Right kidney (tissue), 1 donor: ENCODE measurements around the gene PCNX3.

Experiments
- DNase-seq: peaks from one replicate; pipeline ENCODE4 v3.0.0-alpha.2; 2016

Gene PCNX3

DNA sequence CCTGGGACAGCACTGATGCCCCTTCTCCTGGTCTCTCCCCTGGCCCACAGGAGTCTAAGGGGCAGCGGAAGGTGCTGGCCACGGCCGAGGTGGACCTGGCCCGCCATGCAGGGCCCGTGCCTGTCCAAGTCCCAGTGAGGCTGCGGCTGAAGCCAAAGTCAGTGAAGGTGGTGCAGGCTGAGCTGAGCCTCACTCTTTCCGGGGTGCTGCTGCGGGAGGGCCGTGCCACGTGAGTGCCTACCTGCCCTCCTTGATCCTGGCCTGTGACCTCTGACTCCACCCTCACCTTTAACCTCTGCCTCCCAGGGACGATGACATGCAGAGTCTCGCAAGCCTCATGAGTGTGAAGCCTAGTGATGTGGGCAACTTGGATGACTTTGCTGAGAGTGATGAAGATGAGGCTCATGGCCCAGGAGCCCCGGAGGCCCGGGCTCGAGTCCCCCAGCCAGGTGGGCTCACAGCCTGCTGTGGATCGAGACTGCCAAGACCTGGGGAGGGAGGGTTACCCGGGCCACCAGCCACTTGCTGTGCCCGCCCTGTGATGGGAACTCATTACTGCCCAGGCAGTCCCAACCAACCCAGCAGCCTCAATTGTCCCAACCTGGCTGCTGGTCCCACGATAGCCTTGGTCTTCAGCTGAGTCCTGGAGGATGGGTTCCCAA lies 35.4 kb upstream of the PCNX3 start:
- DNase-seq = no peak

DNA sequence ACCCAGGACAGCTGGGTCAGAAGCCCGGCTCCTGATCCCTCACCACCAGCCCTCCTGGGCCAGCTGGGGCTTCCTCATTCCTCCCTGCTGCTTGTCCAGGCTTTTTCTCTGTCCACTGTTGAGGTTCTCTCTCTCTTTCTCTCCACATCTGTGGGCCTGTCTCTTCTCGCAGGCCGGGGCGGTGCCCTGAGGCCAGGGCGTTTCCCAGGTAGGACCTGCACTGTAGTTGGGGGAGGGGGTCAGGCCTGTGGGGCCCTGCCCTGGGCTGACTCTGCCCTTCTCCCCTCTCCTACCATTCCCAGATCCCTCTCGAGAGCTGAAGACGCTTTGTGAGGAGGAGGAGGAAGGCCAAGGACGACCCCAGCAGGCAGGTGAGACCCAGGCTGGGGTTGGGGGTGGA lies 34.8 kb upstream of the PCNX3 start:
- no peak for DNase-seq

DNA sequence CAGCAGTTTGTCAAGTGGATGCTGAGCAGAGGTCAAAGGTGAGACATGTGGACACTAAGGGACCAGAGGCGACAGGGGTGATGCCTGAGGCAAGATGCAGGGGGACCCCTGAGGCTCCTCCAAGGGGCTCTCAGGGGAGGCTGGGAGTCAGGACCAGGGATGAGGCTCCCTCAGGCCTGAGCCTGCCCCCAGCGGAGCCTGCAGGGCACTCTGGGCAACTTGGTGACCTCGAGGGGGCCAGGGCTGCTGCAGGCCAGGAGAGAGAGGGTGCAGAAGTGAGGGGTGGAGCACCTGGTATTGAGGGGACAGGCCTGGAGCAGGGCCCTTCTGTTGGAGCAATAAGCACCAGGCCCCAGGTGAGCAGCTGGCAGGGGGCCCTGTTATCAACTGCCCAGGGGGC lies 33.6 kb upstream of the PCNX3 start:
- DNase-seq = no peak

DNA sequence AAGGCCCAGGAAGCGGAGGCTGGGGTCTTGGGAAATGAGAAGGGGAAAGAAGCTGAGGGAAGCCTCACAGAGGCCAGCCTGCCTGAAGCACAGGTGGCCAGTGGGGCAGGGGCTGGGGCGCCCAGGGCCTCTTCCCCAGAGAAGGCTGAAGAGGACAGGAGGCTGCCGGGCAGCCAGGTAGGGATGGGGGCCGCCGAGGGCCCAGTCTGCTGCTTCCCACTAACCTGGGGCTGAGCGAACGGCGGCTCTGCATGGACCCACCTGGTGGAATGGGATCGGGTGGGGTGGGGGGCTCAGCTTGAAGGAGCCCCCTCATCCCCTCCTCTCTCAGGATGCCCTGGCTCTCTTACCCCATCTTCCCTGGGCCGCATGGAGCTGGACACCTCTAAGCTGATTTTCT lies 32.0 kb upstream of the PCNX3 start:
- no peak for DNase-seq

DNA sequence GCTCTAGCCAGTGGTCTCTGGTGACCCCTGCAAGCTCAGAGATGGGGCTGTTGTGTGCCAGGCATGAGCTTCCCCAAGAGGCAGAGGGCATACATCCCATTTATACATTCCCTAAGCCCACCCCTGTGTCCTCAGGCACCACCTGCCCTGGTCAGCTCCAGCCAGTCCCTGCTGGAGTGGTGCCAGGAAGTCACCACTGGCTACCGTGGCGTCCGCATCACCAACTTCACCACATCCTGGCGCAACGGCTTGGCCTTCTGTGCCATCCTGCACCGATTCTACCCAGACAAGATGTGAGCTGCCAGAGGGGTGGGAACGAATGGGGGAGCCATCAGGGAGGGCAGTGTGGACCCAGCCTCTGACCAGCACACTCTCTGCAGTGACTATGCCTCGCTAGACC lies 31.5 kb upstream of the PCNX3 start:
- DNase-seq = no peak

DNA sequence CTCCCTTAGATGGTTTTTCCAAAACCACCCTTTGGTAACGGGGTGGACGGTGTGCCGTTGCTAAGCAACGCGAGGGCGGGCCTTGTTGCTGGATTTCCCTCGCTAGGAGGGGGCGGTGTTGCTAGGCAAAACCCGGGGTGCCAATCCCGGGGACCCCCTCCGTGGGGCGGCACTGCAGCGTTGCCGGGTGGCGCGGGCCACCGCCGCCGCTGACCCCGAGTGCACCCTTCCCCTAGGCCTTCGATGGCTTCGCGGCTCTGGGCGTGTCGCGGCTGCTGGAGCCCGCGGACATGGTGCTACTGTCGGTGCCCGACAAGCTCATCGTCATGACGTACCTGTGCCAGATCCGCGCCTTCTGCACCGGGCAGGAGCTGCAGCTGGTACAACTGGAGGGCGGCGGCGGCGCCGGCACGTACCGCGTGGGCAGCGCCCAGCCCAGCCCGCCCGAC lies 30.8 kb upstream of the PCNX3 start:
- DNase-seq = peak; percentile 65

DNA sequence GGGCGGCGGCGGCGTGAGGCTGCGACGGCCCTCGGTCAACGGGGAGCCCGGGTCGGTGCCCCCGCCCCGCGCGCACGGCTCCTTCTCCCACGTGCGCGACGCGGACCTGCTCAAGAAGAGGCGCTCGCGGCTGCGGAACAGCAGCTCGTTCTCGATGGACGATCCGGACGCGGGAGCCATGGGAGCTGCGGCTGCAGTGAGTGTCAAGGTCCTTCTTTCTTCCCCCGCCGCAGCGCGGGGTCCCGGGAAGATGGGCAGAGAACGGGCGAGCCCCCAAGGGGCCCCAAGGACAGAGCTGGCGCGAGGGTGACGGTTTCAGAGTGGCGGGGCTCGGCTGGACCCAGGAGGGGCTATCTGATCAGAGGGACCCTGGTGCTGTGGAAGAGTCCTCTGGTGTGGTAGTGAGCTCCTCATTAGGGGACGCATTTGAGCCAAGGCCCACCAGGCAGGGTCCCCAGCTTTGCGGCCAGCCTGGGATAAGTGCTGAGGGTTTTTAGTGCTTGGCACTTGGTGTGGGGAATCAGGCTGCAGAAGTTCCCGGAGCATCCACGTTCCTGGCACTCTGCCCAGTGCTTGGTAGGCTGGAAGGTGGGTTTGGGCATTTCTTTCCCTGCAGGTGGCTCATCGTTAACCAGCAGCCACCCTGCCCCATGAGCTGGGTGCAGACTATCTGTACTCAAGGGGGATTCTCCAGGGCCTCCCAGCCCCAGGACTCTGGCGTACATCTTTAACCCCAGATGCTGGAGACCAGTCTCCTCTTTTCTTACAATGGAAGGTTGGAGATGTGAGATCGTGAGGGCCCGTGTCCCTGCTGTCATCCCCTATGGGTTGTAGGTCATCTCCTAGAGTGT lies 30.0 kb upstream of the PCNX3 start:
- DNase-seq = no peak

DNA sequence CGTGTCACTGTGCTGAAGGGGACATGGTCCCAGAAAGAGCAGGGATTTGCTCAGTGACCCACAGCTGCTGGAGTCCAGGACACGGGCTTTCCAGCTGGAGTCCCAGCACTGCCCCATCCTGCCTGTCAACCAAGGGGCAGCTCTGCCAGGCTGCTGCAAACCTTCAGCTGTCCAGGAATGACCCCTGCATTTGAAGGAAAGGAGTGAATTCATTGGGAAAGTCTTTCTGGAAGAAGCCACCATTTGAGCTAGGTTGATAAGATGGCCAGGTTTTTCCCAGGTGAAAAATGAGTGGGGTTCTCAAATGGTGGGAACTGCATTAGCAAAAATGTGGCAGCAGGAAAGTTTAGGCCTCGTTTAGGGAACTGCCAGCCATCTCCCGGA lies 29.3 kb upstream of the PCNX3 start:
- no peak for DNase-seq

DNA sequence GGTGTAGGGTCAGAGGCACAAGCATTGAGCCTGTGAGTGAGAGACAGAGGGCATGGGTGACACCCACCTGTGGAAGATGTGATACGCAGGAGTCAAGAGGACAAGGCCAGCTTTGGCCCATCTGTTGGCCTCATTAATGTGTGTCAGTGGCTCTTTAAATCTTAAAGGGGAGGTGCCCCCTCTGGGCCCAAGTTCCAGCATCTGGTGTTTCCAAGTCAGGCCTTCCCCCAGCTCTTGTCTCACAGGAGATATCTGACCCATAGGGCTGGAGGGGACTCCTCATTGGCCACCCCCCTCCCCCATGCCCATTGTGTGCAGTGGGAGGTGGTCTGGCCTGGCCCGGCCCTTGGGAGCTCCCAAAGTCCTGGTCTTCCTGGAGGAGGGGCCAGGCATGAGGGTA lies 28.9 kb upstream of the PCNX3 start:
- DNase-seq = no peak

DNA sequence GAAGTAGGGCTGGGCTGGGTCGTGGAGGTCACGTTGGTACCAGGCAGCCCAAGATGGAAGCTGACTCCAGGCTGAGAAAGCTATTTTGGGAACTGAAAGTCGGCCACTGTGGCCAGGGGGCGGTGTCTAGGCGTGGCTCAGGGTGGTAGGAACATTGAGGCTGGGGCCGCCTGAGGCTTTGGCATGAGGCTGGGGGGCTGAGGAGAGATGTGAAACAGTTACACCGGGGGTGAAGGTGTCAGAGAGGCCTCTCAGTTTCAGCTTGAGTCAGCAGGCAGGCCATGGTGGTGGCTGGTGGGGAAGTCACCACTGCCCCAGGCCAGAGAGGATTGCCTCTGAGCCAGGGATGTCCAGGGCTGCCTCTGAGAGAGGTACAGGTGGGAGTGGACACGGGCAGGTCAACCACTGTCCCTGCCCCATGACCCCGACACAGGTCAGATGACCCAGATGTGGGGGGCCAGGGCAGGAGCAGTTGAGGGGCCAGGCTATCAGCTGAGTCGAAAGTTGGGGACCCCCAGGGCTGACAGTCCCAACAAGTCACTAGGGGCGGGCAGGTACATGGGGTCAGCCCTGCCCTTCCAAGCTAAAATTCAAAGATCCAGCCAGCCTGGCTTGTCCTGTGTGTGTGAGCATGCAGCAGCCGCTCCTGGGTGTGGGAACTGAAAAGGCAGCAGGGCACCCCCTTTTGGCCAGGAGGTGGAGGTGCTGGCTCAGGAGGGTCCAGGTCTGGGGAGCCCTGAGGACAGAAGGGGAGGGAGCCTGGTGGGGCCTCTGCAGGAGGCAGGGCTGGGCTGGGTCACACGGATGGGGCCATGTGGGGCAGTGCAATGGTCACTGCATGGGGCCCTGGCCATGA lies 27.1 kb upstream of the PCNX3 start:
- no peak for DNase-seq

DNA sequence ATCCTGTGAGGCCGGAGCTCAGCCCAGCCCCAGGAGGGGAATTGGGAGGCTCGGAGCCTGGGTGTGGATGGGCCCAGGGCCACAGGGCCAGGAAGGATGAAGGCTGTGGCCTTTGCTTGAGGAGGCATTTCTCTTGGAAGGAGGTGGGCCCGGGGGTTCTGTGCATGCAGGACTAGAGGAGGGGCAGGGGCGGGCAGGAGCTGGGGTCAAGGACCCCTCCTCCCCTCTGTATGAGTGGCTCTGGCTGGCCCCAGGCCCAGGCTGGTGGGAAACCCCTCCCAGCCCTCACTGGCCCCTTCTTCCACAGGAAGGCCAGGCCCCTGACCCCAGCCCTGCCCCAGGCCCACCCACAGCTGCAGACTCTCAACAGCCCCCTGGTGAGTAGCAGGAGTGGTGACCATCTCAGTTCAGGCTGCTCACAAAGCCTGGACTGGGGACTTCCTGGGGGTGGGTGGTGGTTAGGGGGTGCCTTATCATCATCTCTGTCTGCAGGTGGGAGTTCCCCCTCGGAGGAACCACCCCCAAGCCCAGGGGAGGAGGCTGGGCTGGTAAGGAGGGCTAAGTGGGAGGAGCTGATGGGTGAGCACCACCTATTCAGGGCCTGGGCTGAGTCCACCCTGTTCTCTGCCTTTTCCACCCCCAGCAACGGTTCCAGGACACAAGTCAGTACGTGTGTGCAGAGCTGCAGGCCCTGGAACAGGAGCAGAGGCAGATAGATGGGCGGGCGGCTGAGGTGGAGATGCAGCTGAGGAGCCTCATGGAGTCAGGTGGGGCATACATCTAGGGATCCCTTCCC lies 25.9 kb upstream of the PCNX3 start:
- DNase-seq = no peak

DNA sequence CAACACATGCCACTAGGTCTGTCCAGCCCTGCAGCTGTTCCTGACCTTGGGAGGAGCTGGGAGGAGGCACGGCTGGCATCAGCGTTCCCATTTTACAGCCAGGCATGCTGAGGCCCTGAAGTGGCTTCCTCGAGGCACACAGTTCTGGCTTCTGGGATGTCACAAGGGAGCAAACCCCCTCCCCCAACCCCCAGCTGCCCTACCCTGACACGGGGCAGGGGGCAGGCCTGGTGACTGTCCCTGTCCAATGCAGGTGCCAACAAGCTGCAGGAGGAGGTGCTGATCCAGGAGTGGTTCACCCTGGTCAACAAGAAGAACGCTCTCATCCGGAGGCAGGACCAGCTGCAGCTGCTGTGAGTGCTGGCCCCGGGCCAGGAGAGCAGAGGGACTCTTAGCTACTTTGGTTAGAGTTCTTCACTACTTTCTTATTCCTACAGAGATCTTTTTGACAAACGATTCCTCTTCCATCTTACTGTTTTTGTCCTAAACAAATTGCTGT lies 25.3 kb upstream of the PCNX3 start:
- no peak for DNase-seq

DNA sequence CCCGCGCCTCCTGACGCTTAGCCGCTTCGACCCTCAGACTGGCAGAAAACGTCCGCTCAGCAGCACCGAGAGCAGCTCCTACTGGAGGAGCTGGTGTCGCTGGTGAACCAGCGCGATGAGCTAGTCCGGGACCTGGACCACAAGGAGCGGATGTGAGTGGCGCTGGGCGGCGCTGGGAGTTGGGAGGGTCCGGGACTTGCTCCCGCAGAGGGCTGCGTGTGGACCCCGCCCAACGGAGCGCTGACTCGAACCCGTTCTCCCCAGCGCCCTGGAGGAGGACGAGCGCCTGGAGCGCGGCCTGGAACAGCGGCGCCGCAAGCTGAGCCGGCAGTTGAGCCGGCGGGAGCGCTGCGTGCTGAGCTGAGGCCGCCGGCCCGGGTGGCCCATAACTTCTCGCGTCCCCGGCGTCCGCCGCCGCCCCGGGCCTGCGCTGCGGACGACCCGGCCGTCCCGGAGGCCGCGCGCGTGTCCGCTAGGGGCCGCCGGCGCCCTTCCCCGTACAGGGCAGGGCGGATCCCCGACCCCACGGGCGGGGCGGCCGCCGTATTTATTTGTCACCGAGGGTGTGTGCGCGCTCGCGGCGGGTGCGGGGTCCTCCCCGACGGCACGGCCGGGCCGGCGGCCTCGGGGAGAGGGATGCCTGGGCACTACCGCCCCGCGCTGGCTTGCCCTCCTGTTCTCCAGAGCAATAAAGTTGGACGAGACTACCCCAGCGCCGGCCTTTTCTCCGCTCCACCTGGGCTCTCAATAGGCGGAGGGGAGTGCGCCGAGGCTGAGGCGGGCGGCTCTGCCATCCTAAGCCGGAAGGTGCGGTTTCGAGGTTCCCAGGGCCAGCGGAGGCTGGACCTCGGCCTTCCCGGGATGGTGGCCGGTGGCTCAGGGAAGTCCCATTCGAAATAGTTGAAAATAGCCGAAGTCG lies 23.4 kb upstream of the PCNX3 start:
- peak; percentile 80 for DNase-seq

DNA sequence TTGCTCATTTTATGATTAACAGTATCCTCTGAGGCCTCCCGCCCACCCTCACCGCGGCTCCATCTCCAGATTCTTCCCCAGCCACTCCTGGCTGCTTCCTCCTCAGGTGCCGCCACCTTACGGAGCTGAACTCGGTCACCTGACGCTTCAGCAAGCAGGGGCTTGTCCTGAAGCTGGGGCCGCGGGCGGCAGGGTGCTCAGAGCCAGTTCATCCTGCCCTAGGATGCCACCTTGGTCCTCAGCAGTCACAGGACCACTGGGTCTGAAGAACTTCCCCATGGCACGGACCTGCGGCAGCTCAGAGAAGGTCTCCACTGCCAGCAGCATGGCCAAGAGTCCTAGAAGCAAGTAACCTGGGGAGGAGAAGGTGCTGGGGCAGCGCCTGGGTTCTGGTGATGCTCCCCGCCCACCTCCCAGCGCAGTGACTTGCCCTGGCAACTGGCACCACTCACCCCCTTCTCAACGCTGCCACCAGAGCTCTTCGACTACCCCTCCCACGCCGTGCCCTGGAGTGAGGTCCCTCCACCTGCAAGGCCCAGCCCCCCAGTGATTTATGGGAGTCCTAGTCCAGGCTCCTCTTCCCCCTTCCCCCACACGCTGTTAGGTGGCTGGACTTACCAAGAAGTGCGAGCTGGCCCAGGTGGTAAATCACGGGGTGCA lies 22.6 kb upstream of the PCNX3 start:
- no peak for DNase-seq

DNA sequence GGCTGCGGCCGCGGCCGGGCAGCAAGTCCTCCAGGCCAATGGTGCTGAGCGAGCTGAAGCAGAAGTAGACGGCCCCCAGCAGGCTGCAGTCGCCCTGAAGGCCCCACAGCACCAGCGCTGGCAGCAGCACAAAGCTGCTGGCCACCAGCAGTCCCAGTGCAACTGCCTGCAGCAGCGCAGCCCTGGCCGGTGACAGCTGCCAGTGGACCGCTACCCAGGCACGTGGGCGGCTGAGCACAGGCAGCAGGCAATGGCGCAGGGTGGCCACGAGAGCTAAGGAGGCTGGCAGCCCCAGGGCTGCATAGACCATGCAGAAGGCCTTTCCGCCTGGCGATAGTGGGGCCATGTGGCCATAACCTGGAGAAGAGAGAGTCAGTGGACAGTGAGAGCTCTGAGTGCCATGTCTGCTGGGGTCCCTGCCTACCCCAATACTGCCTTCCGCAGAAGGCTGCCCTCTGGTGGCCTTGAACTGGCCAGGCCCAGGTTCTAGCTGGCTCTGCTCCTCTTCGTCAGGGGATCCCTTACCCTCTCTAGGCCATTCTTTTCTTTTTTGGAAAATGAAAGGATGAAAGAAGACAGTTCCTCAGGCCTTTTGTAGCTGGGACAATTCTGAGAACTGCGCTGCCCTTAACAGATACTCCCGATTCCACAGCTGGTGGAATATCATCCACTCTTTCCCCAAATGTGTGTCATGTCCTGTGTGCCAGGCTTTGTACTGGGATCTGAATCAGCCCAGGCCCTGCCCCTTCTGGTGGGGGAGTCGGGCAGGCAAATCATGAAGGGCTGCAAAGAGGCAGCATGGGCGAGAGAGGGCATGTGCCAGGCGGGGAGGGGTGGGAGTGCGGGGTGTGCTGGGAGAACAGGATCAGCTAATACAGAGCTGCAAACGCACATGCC lies 21.8 kb upstream of the PCNX3 start:
- DNase-seq = peak; percentile 76

DNA sequence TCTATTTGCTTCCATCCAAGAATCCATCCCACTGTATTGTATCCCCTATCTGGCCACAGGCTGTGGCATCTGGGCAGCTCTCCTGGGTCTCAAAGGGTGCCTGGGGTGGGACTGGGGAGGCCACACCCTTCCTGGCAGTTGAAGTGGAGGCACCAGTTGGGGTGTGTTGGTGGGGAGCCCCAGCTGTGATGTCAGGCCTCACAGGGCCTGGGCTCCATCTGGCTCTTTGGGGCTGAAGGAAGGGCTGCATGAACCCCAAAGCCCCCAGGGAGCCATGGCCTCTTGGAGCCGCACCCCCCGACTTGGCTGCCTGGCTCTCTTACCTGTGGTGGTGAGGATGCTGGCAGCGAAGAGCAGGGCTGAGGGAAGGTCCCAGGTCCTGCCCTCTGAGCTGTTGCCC lies 20.4 kb upstream of the PCNX3 start:
- no peak for DNase-seq

DNA sequence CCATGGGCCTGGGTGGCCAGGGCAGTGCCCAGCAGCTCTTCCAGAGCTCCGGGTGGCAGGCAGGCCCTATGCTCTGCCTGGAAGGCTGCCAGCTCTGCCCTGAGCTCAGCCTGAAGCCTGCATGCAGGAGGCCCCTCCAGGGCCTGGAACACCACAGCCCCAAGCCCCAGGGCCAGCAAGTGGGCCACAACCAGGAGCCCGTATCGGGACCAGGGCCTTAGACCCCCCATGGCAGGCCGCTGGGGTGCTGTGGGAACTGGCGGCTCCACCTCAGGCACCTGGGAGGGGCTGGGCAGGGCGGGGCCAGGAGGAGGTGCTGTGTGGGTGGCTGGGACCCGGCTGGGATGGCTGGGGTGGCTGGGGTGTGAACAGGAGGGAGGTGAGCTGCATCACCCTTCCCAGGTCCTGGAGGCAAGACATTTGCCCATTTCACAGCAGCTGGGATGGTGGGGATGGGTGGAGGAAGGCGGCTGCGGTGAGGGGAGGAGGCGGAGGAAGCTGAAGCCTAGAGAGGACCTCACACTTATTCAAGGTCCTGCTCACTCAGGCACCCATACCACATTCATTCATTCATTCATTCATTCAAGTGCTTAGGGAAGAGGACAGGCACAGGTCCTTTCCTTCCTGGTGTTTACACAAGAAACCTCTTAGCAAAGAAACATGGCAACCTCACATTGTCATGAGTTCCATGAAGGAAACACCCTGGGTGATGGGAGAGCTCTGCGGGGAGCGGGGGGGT lies 19.9 kb upstream of the PCNX3 start, which contains the start of gene KCNK7:
KCNK7 (minus strand) TSS at position 258 of the 739 bp plus-strand sequence; CDS start at position 230, 28 bp downstream.
- no peak for DNase-seq

DNA sequence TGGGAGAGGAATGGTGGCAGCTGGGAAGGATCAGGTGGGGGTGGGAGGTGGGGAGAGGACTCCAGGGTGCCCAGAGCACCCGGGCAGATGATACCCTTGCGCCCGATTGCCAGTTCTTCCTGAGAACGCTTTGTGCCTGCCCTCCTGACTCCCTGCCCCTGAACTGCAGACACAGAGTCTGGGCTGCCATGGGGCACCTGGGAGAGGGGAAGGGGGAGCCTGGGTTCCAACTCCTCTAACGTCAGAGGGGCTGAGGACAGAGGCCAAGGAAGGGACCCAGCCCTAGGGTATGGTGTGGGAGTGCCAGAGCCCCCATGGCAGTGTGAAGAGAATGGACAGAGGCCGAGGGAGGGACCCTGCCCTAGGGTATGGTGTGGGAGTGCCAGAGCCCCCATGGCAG lies 19.1 kb upstream of the PCNX3 start:
- DNase-seq = no peak
